Sigmoid colon (tissue), 4 donors: ENCODE results near the gene EFHB.

ENCODE experiments used
- CTCF ChIP-seq, 4 experiments: fragments of 450-650 bp in 3 of 4; fragments of 200-600 bp in 1 of 4; IDR thresholded peaks; one replicate each; pipeline ENCODE4 v1.5.1; 2016 to 2019; ENCODE audit warnings: antibody characterized with exemption in 4 of 4, mild to moderate bottlenecking in 3 of 4, moderate library complexity in 2 of 4
- EP300 ChIP-seq, 4 donors: sonication (generic); formaldehyde crosslinking; IDR thresholded peaks; one replicate each; pipeline ENCODE4 v1.6.1; 2017; ENCODE audit warnings: antibody characterized with exemption in 4 of 4
- POLR2A ChIP-seq, 2 donors: fragments of 450-650 bp; IDR thresholded peaks; one replicate each; pipeline ENCODE4 v1.6.1; 2016; ENCODE audit warnings: antibody characterized with exemption in 2 of 2, mild to moderate bottlenecking in 2 of 2, moderate library complexity in 2 of 2
- POLR2AphosphoS5 ChIP-seq, 4 donors: sonication (generic); formaldehyde crosslinking; IDR thresholded peaks; one replicate each; pipeline ENCODE4 v1.6.1; 2017; ENCODE audit warnings: antibody characterized with exemption in 4 of 4

GRCh38 chr3:19903649-19904048 lies 30.4 kb downstream of the EFHB start:
- TF ChIP-seq CTCF (IDR thresholded peaks at IDR 0.05) (no peak), POLR2A (IDR thresholded peaks at IDR 0.05) (no peak), POLR2AphosphoS5 (IDR thresholded peaks at IDR 0.05) (no peak), EP300 (IDR thresholded peaks at IDR 0.05) (no peak)
